ENCODE results near the gene TCP1.

DNA sequence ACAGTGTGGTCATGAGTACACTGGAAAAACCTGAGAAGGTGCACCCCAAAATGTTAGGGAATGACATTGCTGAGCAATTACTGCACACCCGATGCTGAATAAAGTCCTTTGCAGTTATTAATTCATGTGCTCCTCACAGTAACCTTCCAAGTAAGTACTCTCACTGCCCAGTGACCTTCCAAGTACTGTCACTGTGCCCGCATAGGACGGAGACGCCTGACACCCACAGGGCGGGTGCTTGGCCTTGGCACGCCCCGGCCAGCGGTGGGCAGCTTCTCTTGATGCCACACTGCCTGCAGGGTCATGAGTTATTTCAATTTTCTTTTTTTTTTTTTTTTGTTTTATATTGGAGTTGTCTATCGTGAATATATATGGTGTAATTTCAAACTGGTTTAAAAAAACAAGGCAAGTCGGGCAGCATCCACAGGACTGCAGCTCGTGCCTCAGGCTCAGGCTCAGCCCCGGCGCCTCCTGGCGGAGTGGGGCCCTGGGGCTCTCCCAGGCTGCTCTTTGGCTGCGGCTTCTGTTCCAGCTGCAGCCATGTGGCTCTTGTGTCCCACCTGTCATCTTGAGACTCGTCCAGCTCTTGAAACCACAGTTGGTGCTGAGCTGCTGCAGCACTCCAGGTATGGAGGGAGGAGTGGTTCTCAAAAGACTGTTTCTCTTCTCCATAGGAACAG, 37.7 kb upstream of the TCP1 start:
- TF ChIP-seq CTCF (IDR thresholded peaks at IDR 0.05): no peak
- no peak for TF ChIP-seq POLR2A (IDR thresholded peaks at IDR 0.05)
- TF ChIP-seq POLR2AphosphoS5 (IDR thresholded peaks at IDR 0.05; ENCODE audit: insufficient read depth in 1 of 2, low read depth in 1 of 2): no peak
